ENCODE data around the gene PCIF1. TPM values are rescaled to one million over a fixed set of nuclear protein-coding genes. Genes with fewer than 3 reads are reported as not detected.

PCIF1 gene
- total and polyA plus RNA-seq, 2 experiments from 2014 or later: 41.2 to 43.8 TPM

DNA sequence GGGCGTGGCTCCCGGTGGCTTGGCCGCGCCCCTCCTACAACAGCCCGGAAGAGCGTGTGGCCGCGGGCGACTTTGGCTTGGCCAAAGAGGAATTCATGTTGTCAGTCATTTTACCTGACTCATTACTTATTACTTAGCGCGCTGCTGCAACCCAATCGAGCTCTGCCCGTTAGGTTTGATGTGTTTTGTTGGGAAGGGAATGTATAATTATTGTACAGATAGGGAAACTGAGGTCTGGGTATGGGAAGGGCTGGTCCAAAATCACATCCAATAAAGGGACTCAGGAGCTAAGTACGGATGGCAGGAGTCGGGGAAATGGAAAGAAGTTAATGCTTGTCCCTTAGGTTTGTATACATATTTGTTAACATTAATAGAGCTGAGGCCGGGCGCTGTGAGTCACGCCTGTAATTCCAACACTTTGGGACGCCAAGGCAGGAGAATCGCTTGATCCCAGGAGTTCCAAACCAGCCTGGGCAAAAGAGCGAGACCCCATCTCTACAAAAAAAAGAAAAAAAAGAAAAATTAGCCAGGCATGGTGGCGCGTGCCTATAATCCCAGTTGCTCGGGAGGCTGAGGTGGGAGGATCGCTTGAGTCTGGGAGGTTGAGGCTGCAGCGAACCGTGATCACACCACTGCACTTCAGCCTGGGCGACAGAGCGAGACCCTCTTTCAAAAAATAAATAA, 38.2 kb downstream of the PCIF1 start:
- peak overlapping the region; percentile 99 for H3K27ac ChIP-seq
- H3K36me3 ChIP-seq: peaks cover 7% of the 10 kb centered on the region
- peak overlapping the region; percentile 49 for H3K4me3 ChIP-seq
- DNase-seq (ENCODE audit: low read depth in 1 of 2, low spot score in 1 of 2): no peak
- no peaks in the 10 kb centered on the region for H3K27me3 ChIP-seq
- H3K4me1 ChIP-seq (ENCODE audit: low read depth): peaks cover 2% of the 10 kb centered on the region
- no peak for TF ChIP-seq CTCF (IDR thresholded peaks at IDR 0.05; ENCODE audit: low read depth, low read length)
- H3K9me3 ChIP-seq (ENCODE audit: low read depth): no peaks in the 10 kb centered on the region

- H3K9me3 ChIP-seq (ENCODE audit: low read depth): no peaks in the 10 kb centered on the region
- no peak for TF ChIP-seq CTCF (IDR thresholded peaks at IDR 0.05; ENCODE audit: low read depth, low read length)
- H3K27me3 ChIP-seq: no peaks in the 10 kb centered on the region
- H3K4me1 ChIP-seq (ENCODE audit: low read depth): peaks cover 6% of the 10 kb centered on the region
- no peak overlapping the region for H3K27ac ChIP-seq
- no peak overlapping the region for H3K4me3 ChIP-seq
- H3K36me3 ChIP-seq: no peaks in the 10 kb centered on the region
- no peak for DNase-seq (ENCODE audit: low read depth in 1 of 2, low spot score in 1 of 2)
Measured at GRCh38 chr20:45974896-45975565, 40.5 kb downstream of the PCIF1 start.

DNA sequence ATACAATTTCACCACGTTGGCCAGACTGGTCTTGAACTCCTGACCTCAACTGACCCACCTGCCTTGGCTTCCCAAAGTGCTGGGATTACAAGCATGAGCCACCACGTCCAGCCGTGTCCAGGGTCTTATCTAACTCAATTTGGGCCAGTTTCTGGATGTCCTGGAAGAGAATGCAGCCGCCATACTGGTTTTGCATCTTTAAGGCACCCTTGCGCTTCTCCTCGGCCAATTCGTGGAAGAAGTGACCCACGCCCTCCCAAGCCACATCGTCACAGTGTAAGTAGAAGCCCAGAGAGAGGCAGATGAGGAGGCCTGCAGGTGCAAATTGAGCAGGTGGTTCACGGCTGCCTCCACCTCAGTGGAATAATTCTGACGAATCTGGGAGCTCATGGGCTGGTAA, 41.2 kb downstream of the PCIF1 start:
- no peak for TF ChIP-seq CTCF (IDR thresholded peaks at IDR 0.05; ENCODE audit: low read depth, low read length)
- Histone ChIP-seq H3K27me3 (no peaks in the 10 kb centered on the region), H3K27ac (no peak overlapping the region), H3K4me1 (ENCODE audit: low read depth) (peaks cover 6% of the 10 kb centered on the region), H3K4me3 (no peak overlapping the region), H3K36me3 (no peaks in the 10 kb centered on the region), H3K9me3 (ENCODE audit: low read depth) (no peaks in the 10 kb centered on the region)
- DNase-seq (ENCODE audit: low read depth in 1 of 2, low spot score in 1 of 2): no peak

- Histone ChIP-seq H3K27ac (no peak overlapping the region), H3K36me3 (no peaks in the 10 kb centered on the region), H3K4me1 (ENCODE audit: low read depth) (peaks cover 6% of the 10 kb centered on the region), H3K4me3 (no peak overlapping the region), H3K27me3 (no peaks in the 10 kb centered on the region), H3K9me3 (ENCODE audit: low read depth) (no peaks in the 10 kb centered on the region)
- no peak for TF ChIP-seq CTCF (IDR thresholded peaks at IDR 0.05; ENCODE audit: low read depth, low read length)
- DNase-seq (ENCODE audit: low read depth in 1 of 2, low spot score in 1 of 2): no peak
Measured at GRCh38 chr20:45976086-45976485, 41.6 kb downstream of the PCIF1 start.

GRCh38 chr20:45981261-45981660, 46.8 kb downstream of the PCIF1 start:
- H3K36me3 ChIP-seq: no peaks in the 10 kb centered on the region
- no peak for DNase-seq (ENCODE audit: low read depth in 1 of 2, low spot score in 1 of 2)
- TF ChIP-seq CTCF (IDR thresholded peaks at IDR 0.05; ENCODE audit: low read depth, low read length): no peak

More at GRCh38 chr20:45981261-45981660, 46.8 kb downstream of the PCIF1 start:
- Histone ChIP-seq H3K4me3 (no peak overlapping the region), H3K27me3 (no peaks in the 10 kb centered on the region), H3K9me3 (ENCODE audit: low read depth) (no peaks in the 10 kb centered on the region), H3K27ac (no peak overlapping the region), H3K4me1 (ENCODE audit: low read depth) (peaks cover 6% of the 10 kb centered on the region)

All from cardiac muscle cell (in vitro differentiated cells and primary cell).